Epithelial cell of prostate (primary cell): ENCODE data around the gene IL17RA.

ENCODE experiments used
- DNase-seq: peaks from one replicate; pipeline ENCODE4 v3.0.0-alpha.2; 2011; ENCODE audit warnings: low read depth, low spot score
- H3K27ac ChIP-seq: fragments of 450-650 bp; 2 replicates; pipeline ENCODE4 v1.5.1; 2017; ENCODE audit warnings: mild to moderate bottlenecking

IL17RA gene

DNA sequence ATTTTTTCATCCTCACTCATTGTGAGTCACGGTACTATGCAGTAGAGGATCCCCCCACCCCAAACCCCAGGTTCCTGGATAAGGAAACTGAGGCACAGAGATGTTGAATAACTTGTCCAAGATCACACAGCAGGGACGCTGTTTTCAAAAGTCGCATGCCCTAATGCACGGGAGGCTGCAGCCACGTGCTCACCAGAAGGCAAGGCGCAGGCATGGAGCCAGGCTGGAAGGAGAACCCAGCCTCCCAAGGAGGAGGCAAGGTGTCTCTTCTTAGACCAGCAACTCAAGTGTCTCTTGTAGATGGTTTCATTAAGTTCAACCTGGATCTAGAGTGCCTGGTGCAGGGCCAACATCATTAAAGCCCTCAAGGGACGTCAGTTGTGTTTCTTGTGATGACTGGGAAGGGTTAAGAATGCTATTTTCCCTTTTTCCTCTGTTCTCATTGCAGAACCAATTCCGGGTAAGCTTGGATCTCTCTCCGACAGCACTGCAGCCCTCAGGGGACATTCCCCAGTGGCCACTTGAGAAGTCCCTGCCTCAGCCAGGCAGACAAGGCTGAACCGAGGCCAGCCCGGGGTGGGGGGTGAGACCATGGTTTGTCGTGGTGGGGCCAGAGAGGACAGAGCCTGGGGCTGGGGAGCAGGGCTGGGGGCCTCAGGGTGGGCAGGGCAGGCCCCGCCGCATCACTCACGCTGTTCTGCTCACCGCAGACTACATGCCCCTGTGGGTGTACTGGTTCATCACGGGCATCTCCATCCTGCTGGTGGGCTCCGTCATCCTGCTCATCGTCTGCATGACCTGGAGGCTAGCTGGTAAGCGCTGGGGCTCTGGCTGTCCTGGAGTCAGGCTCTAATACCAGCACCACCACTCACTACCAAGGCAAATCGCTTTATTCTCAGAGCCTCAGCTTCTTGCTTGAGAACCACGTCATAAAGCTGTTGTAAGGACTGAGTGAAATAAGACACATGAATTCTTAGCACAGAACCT is 20.6 kb downstream of the IL17RA start:
- no peak overlapping the region for H3K27ac ChIP-seq
- DNase-seq: no peak

DNA sequence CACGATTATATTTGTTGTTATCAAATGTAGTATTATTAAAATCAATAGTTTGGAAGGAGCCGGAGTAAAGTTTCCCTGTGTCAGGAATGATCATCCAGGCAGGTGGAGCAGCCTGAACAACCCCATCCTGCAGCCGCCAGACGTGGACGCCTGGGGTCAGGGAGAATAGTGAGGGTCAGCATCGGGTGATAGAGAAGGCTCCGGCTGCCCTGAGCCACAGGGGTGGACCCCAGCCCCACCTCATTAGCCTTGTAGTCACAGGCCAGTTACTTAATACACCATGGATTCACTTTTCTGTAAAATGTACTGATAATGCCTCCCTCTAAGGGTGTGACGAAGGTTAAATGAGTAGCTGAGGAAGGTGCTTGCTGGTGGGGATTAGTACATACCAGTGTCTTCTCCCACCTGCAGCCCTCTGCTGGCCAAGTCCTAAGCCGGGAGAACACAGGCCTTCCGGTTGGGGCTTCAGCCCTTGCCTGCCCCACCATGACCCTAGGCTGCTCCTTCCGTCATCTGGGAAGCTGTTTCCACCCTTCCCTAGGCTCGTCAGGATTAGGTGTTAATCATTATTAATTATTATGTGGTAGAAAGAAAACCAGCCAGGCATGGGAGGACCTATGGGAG is 21.5 kb downstream of the IL17RA start:
- no peak for DNase-seq
- H3K27ac ChIP-seq: no peak overlapping the region

DNA sequence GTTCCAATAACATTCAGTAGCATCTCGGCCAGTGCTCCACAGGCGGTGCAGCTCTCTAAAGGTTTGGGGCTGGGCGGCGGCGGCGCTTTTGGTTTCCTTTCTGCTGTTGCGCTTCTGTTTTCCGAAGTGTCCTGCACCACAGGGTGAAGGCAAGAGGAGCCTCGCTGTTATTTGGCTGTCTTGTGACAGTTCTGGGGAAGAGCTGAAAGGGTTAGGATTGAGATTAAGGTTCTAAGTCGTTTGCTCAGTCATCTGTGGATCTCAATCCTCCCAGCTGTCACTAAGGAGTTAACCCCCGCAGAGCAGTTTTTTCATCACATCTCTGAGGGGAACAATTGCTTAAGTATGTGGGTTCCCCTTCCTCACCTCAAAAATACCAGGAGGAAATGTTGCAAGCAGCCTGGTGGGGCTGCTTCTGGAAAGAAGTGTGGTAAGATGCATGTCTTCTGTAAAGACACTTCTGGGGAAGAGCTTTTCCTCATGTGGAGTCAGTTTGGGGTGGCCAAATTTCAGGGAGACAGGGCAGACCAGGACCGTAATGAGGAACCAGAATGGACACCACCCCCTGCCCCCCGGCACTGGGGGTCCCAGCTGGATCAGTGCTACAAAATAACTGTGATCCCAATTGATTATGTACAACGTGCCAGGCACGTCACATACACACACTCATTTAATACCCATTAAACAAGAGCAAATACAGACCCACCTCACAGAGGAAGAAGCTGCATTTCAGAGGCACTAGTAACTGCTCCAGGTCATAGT is 22.2 kb downstream of the IL17RA start:
- no peak overlapping the region for H3K27ac ChIP-seq
- DNase-seq: no peak

DNA sequence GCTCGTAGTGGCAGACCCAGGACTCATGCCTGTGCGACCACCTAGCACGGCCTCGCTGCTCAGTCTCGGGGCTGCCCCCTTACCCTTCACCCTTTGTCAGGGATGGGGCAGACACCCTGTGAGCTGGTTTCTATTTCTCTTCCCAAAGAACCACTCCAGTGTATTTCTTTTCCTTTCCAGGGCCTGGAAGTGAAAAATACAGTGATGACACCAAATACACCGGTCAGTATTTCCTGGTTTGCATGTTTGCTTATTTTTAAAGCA is 22.7 kb downstream of the IL17RA start:
- H3K27ac ChIP-seq: no peak overlapping the region
- DNase-seq: no peak

DNA sequence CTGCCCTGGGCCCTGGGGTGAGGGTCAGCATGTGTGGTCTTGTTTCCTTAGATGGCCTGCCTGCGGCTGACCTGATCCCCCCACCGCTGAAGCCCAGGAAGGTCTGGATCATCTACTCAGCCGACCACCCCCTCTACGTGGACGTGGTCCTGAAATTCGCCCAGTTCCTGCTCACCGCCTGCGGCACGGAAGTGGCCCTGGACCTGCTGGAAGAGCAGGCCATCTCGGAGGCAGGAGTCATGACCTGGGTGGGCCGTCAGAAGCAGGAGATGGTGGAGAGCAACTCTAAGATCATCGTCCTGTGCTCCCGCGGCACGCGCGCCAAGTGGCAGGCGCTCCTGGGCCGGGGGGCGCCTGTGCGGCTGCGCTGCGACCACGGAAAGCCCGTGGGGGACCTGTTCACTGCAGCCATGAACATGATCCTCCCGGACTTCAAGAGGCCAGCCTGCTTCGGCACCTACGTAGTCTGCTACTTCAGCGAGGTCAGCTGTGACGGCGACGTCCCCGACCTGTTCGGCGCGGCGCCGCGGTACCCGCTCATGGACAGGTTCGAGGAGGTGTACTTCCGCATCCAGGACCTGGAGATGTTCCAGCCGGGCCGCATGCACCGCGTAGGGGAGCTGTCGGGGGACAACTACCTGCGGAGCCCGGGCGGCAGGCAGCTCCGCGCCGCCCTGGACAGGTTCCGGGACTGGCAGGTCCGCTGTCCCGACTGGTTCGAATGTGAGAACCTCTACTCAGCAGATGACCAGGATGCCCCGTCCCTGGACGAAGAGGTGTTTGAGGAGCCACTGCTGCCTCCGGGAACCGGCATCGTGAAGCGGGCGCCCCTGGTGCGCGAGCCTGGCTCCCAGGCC is 23.7 kb downstream of the IL17RA start:
- no peak overlapping the region for H3K27ac ChIP-seq
- no peak for DNase-seq

DNA sequence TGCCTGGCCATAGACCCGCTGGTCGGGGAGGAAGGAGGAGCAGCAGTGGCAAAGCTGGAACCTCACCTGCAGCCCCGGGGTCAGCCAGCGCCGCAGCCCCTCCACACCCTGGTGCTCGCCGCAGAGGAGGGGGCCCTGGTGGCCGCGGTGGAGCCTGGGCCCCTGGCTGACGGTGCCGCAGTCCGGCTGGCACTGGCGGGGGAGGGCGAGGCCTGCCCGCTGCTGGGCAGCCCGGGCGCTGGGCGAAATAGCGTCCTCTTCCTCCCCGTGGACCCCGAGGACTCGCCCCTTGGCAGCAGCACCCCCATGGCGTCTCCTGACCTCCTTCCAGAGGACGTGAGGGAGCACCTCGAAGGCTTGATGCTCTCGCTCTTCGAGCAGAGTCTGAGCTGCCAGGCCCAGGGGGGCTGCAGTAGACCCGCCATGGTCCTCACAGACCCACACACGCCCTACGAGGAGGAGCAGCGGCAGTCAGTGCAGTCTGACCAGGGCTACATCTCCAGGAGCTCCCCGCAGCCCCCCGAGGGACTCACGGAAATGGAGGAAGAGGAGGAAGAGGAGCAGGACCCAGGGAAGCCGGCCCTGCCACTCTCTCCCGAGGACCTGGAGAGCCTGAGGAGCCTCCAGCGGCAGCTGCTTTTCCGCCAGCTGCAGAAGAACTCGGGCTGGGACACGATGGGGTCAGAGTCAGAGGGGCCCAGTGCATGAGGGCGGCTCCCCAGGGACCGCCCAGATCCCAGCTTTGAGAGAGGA is 24.5 kb downstream of the IL17RA start:
- no peak overlapping the region for H3K27ac ChIP-seq
- DNase-seq: no peak

DNA sequence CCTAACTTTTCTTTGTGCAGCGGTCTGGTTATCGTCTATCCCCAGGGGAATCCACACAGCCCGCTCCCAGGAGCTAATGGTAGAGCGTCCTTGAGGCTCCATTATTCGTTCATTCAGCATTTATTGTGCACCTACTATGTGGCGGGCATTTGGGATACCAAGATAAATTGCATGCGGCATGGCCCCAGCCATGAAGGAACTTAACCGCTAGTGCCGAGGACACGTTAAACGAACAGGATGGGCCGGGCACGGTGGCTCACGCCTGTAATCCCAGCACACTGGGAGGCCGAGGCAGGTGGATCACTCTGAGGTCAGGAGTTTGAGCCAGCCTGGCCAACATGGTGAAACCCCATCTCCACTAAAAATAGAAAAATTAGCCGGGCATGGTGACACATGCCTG is 25.2 kb downstream of the IL17RA start:
- H3K27ac ChIP-seq: no peak overlapping the region
- DNase-seq: no peak

DNA sequence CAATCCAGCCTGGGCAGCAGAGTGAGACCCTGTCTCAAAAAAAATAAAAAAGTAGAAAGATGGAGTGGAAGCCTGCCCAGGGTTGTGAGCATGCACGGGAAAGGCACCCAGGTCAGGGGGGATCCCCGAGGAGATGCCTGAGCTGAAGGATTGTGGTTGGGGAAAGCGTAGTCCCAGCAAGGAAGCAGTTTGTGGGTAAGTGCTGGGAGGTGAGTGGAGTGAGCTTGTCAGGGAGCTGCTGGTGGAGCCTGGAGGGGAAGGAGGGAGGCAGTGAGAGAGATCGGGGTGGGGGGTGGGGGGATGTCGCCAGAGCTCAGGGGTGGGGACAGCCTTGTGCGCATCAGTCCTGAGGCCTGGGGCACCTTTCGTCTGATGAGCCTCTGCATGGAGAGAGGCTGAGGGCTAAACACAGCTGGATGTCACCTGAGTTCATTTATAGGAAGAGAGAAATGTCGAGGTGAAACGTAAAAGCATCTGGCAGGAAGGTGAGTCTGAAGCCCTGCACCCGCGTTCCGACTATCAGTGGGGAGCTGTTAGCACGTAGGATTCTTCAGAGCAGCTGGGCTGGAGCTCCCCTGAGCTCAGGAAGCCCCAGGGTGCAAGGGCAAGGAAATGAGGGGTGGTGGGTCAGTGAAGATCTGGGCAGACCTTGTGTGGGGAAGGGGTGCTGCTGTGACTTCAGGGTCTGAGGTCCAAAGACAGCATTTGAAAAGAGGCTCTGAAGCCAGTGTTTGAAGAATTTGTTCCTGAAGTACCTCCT is 26.2 kb downstream of the IL17RA start:
- DNase-seq: no peak
- H3K27ac ChIP-seq: no peak overlapping the region

DNA sequence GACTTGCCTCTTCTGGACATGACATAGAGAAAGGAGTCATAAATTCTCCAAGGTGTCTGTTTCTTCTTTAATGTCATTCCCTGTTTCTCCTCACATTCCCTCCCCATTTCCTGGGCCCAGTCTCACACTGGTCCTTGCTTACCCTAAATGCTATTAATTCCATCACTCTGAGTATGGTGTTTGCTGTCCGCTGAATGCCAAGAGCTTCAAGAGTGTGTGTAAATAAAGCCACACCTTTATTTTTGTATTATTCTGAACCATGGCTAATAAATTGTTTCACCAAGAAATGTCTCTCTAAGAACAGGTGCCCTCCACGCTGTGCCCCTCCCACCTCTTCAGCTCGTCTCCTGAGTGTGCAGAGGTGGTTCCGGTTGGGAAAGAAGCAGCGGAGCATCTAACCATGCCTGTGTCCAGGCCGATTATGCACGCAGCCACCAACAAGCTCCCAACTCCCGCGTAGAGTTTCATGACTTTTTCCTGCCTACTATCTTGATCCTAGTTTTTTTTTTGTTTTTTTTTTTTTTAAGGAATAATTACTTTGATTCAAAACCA is 27.8 kb downstream of the IL17RA start:
- H3K27ac ChIP-seq: no peak overlapping the region
- no peak for DNase-seq

DNA sequence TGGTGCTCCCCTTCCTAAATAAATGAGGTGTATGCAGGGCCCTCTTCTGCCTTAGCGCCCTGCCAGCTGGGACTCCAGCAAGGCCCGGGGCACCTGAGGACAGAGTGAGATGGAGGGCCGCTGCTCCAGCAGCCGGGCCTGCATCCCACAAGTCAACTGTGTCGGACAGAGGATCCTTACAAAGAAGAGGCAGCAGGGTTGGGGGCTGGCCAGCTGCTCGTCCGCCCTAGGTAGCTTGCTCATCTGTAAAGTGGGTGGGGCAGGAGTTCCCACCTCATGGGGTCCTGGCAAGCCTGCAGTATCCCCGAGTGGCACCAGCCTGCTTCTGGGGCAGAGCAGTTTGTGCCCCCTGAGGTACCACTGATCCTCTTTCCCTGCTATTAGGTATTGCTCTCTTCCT is 28.8 kb downstream of the IL17RA start:
- no peak overlapping the region for H3K27ac ChIP-seq

DNA sequence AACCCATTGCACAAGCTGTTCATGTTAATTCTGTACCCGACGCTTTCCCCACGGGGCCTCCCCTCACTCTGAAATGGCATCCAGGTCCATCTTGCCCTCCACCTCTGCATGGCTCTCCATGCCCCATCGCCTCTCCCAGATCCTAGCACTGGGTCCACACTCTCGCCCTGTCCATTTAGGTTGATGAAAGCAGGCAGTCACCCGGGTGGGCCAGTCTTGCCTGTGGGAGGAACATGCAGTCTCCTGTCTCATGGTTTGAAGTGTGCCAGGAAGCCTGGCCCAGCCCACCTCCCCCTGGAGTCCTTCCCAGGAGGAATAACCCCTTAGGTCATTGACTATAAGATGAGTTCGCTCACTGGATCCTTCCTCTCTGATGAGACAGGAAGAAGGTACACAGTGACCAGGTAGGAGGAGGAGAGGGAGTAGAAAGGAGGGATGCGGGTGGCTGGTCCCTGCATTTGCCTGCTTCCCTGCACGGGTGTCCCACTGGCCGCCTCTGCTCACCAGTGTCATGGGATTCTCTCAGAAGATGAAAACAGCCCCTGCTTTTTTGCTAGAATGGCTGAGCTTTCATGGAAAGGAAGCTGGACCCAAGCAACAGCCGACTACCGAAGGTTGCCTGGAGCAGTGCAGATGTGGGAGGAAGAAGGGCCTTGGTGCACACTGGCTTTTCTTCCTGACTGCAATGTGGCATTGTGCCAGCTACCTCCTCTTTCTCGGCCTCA is 29.5 kb downstream of the IL17RA start:
- no peak for DNase-seq
- no peak overlapping the region for H3K27ac ChIP-seq

More for the DNA sequence above, 28.8 kb downstream of the IL17RA start:
- DNase-seq: no peak

DNA sequence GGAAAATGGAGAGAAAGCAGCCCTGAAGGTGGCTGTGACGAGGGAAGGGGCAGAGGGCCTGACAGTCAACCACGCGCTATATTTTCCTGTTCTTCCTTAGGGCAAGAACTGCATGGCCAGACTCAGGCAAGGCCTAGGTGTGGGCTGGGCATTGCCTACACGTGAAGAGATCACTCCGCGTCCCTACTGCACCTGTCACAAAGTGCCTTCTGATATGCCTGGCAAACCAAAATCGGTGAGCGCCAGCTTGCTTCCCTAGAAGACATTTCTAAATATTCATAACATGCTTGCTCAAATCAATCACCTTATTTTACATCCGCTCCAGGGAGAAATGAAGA is 30.1 kb downstream of the IL17RA start:
- no peak for DNase-seq
- no peak overlapping the region for H3K27ac ChIP-seq

DNA sequence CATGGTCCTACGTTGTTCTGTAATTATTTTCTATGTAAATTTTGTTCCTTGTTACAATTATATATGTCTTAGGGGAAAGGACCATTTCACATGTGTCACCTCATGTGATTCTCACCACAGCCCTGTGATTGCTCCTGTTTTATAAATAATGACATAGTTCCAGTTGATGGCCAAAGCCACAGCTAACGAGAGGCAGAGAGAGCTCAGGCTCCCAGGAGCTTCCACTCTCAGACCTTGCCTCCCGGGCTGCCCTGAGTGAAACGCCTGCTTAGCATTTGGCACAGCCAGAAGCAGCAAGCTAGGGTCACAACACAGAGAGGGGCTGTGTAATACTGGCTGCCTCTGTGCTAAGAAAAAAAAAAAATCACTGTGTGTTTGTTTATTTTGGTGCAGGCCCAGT is 30.4 kb downstream of the IL17RA start:
- DNase-seq: no peak

DNA sequence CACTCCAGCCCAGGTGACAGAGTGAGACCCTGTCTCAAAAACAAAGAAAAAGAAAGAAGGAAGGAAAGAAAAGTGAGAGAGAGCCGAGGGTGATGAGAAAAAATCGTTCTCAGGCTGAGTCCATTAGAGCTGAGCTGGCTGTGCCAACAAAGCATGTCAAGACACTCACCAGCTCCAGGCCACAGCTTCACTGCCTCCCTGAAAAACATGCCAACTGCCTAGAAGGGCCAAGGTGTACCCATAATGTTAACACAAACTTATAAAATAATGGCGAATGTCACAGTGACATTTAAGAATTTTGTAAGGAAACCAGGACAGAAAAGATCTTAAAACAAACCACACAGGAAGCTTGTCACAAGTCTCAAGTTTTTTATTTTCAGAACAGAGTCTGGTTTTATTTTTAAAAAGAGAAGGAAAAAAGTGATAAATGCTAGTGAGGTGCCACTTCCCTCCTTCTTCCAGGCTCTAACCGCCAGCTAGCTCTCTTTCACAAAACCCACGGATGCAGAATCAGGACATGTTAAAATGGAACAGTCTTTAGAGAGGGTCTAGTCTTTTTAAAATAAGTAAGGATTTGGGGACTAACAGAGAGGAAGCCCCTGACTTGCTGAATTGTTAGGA is 31.3 kb downstream of the IL17RA start:
- H3K27ac ChIP-seq: no peak overlapping the region
- DNase-seq: no peak

More for the DNA sequence above, 30.4 kb downstream of the IL17RA start:
- H3K27ac ChIP-seq: no peak overlapping the region

DNA sequence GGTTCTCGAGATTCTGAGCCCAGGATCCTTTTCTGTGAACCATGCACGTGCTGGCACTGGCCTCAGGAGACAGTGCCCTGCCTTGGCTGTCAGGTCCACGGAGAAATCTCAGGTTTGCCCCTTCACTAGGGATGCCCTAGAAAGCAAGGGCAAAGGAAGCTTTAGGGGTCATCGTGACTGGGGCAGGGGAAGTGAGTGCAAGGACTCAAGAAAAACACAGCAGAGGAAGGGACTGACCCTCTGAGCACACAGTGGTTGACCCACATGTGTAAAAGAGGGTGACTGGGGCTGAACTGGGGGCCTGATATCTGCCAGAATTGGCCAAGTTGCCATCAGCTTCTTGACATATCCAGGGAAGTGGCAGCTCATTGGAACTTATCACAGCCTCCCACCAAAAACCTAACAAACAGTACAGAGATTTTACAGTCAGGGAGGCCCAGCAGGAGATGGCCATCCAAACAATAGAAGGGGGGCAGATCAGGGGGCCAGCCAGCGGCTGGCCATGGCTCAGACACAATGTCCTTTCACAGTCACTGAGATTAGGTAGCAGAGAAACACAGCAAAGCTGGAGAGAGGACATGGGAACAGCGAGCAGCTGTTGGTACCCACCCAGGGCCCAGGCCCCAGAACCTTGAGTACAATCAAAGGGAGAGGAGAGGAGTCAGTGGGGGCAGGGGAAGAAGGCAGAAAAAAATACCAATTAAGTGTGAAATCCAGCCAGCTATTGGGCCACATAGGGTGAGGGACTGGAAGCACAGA is 32.0 kb downstream of the IL17RA start:
- no peak for DNase-seq
- no peak overlapping the region for H3K27ac ChIP-seq

DNA sequence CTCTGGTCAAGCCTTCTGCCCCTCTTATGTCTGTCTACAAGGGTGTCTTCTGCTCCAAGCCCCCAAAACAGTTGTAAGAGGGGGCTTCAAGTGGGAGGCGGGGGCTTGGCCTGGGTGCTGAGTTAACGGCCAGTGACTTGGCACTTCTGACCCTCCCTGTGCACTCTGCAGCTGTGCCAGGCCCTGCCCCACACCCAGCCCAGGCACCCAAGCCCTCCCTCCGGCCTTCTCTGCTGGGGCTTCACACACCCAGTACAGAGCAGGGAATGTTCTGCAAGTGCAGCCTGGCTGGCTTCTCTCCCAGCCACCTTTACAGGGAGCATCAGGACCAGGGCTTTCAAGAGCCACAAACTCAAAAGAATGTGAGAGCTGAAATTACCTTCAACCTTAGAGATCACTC is 32.6 kb downstream of the IL17RA start:
- no peak overlapping the region for H3K27ac ChIP-seq
- no peak for DNase-seq

DNA sequence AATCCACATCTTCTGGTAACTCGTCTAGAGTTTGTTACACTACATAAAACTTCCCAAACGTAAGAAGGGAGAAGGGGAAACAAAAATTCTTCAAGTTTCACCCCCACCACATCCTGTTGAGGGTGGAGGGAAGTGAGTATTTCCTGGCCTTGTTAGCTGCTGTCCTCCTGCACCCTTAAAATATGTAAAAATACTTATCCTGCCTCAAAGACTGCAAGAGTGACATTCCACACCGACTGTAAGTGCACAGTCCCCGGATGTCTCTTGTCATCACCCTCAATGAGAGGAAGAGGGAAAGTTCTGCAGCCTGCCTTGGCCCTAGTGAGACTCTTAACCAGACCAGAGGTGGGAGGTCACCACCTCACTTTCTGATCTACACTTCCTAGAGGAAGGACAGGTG is 33.1 kb downstream of the IL17RA start:
- no peak overlapping the region for H3K27ac ChIP-seq
- DNase-seq: no peak
